ENCODE data around the gene POT1. TPM values are rescaled to one million over a fixed set of nuclear protein-coding genes. Genes with fewer than 3 reads are reported as not detected.

Gene POT1
- total RNA-seq, 2 experiments from 2014 or later, result 31.4 to 32.8 TPM

GRCh38 chr7:124775422-124775821 lies 154.2 kb downstream of the POT1 start:
- CTCF ChIA-PET, result no interaction called here
- intact Hi-C loops (cut with micrococcal nuclease), result no loop called here
- H3K27me3 Mint-ChIP-seq, result peaks cover 16% of the 10 kb centered on the region
- H3K4me3 Mint-ChIP-seq, result no peak overlapping the region
- H3K9me3 Mint-ChIP-seq, result no peaks in the 10 kb centered on the region
- no peak overlapping the region for H3K27ac Mint-ChIP-seq
- no peaks in the 10 kb centered on the region for H3K4me1 Mint-ChIP-seq (ENCODE audit: low read depth)
- POLR2A ChIA-PET, result no interaction called here
- no peak for TF ChIP-seq CTCF (IDR thresholded peaks at IDR 0.05)
- H3K36me3 Mint-ChIP-seq (ENCODE audit: low read depth), result no peaks in the 10 kb centered on the region
- DNase-seq, result no peak
- ATAC-seq, result no peak

- no peak for TF ChIP-seq CTCF (IDR thresholded peaks at IDR 0.05)
- H3K36me3 Mint-ChIP-seq (ENCODE audit: low read depth), result no peaks in the 10 kb centered on the region
- no peak for ATAC-seq
- H3K4me3 Mint-ChIP-seq, result no peak overlapping the region
- no peaks in the 10 kb centered on the region for H3K4me1 Mint-ChIP-seq (ENCODE audit: low read depth)
- peaks cover 16% of the 10 kb centered on the region for H3K27me3 Mint-ChIP-seq
- DNase-seq, result no peak
- POLR2A ChIA-PET, result no interaction called here
- intact Hi-C loops (cut with micrococcal nuclease), result no loop called here
- CTCF ChIA-PET, result no interaction called here
- no peaks in the 10 kb centered on the region for H3K9me3 Mint-ChIP-seq
- H3K27ac Mint-ChIP-seq, result no peak overlapping the region
Measured at GRCh38 chr7:124773938-124774337, 155.7 kb downstream of the POT1 start.

- ChIA-PET POLR2A (no interaction called here), CTCF (no interaction called here)
- DNase-seq (no peak), ATAC-seq (no peak)
- Mint-ChIP-seq H3K27me3 (peaks cover 18% of the 10 kb centered on the region), H3K36me3 (ENCODE audit: low read depth) (no peaks in the 10 kb centered on the region), H3K27ac (no peak overlapping the region), H3K4me1 (ENCODE audit: low read depth) (no peaks in the 10 kb centered on the region), H3K4me3 (no peak overlapping the region), H3K9me3 (no peaks in the 10 kb centered on the region)
- intact Hi-C loops (cut with micrococcal nuclease), result no loop called here
- TF ChIP-seq CTCF (IDR thresholded peaks at IDR 0.05), result no peak
Measured at GRCh38 chr7:124773339-124773738, 156.3 kb downstream of the POT1 start.

Other genes with a start within 250 kb of the POT1 start
- not detected for gene GPR37, start 164.0 kb downstream of the POT1 start, total RNA-seq

All from activated CD8-positive, alpha-beta T cell treated with anti-CD3 and anti-CD28 coated beads for 36 hours (primary cell).